OCI-LY7 (cell line): ENCODE results near the gene ARVCF. TPM values are rescaled to one million over a fixed set of nuclear protein-coding genes. Genes with fewer than 3 reads are reported as not detected.

ENCODE experiments used
- BruUV-seq: library from RNA; stranded (reverse); fragments of 400-500 nt; replicated peaks from 2 replicates; lab custom pipeline; 2021; lab: Mats Ljungman, UMichigan
- CTCF ChIA-PET: fragments of 300-600 bp; sonication (Branson Sonifier 250); formaldehyde crosslinking; loops from one replicate; lab custom pipeline; 2022; ENCODE audit warnings: antibody characterized with exemption; ENCODE audit not compliant: unreplicated experiment; lab: Charles Lee
- POLR2A ChIA-PET: fragments of 300-600 bp; sonication (Branson Sonifier 250); formaldehyde crosslinking; loops from one replicate; lab custom pipeline; 2022; ENCODE audit warnings: antibody characterized with exemption; lab: Charles Lee
- DNase-seq: peaks from one replicate; pipeline ENCODE4 v3.0.0-alpha.2; 2015; ENCODE audit warnings: low spot score
- H2AFZ ChIP-seq: fragments of 200-600 bp; sonication (generic), shearing (Covaris generic); 2 replicates; pipeline ENCODE4 v1.6.1; 2014; ENCODE audit warnings: mild to moderate bottlenecking, antibody characterized with exemption, low read length, moderate library complexity
- H3K27ac ChIP-seq: fragments of 200-600 bp; sonication (generic); 2 replicates; pipeline ENCODE4 v1.5.1; 2014; ENCODE audit warnings: mixed run types, low read depth, mild to moderate bottlenecking, moderate library complexity, low read length, inconsistent platforms; ENCODE audit not compliant: poor library complexity, severe bottlenecking
- H3K36me3 ChIP-seq: fragments of 200-600 bp; sonication (generic); 2 replicates; pipeline ENCODE4 v1.6.1; 2014; ENCODE audit warnings: mild to moderate bottlenecking, antibody characterized with exemption, low read length, moderate library complexity, mixed read lengths; ENCODE audit not compliant: insufficient read depth
- H3K4me1 ChIP-seq: fragments of 200-600 bp; sonication (generic); 2 replicates; pipeline ENCODE4 v1.5.1; 2014; ENCODE audit warnings: mild to moderate bottlenecking, low read length; ENCODE audit not compliant: insufficient read depth, poor library complexity, severe bottlenecking
- H3K4me2 ChIP-seq: fragments of 200-600 bp; sonication (generic); 2 replicates; pipeline ENCODE4 v1.6.1; 2014; ENCODE audit warnings: mild to moderate bottlenecking, low read length
- H3K4me3 ChIP-seq: fragments of 200-600 bp; sonication (generic); 2 replicates; pipeline ENCODE4 v1.5.1; 2014; ENCODE audit warnings: mild to moderate bottlenecking, low read depth, low read length; ENCODE audit not compliant: poor library complexity, severe bottlenecking
- H3K79me2 ChIP-seq: fragments of 200-600 bp; sonication (generic); 2 replicates; pipeline ENCODE4 v1.6.1; 2016; ENCODE audit warnings: low read depth, mild to moderate bottlenecking, low read length, moderate library complexity, mixed read lengths; ENCODE audit not compliant: insufficient read depth
- H3K9me2 ChIP-seq: fragments of 200-600 bp; sonication (generic); 2 replicates; pipeline ENCODE4 v1.6.1; 2016; ENCODE audit warnings: mild to moderate bottlenecking, low read length, mixed read lengths; ENCODE audit not compliant: insufficient read depth
- H3K9me3 ChIP-seq: fragments of 200-600 bp; sonication (generic); 2 replicates; pipeline ENCODE4 v1.6.1; 2014; ENCODE audit warnings: mild to moderate bottlenecking, mixed run types, low read length, mixed read lengths
- H4K20me1 ChIP-seq: fragments of 200-600 bp; sonication (generic); 2 replicates; pipeline ENCODE4 v1.6.1; 2014; ENCODE audit warnings: mild to moderate bottlenecking, antibody characterized with exemption, low read length, moderate library complexity, mixed read lengths; ENCODE audit not compliant: insufficient read depth
- EZH2phosphoT487 ChIP-seq: fragments of 200-600 bp; sonication (generic); IDR thresholded peaks from 2 replicates; pipeline ENCODE4 v1.6.1; 2018; ENCODE audit warnings: low read depth, borderline replicate concordance, mild to moderate bottlenecking, mixed run types, antibody characterized with exemption, low read length, moderate library complexity, mixed read lengths
- intact Hi-C: fragments of 100-400 bp; cut with micrococcal nuclease; formaldehyde crosslinking; loops from one replicate; pipeline ENCODE4 v1.10.0; 2022; ENCODE audit not compliant: unreplicated experiment
- total RNA-seq, 2 experiments: library from RNA; depleted of rRNA in 1 of 2; stranded (reverse); fragments of >200 nt in 1 of 2; shearing (Covaris generic) in 1 of 2; gene quantifications; 2 replicates each; pipeline ENCODE4 v1.2.3, GENCODE V29; 2014 to 2022
- TF ChIP-seq, protein P1 (sequence below): fragments of 200-600 bp; sonication (generic); conservative IDR thresholded peaks from 2 replicates; pipeline ENCODE4 v1.5.1; 2014; ENCODE audit warnings: mild to moderate bottlenecking, antibody characterized with exemption, low read length, moderate library complexity, mixed read lengths

Gene ARVCF
- total RNA-seq, 2 experiments from 2014 or later = 2.9 to 3.8 TPM

DNA sequence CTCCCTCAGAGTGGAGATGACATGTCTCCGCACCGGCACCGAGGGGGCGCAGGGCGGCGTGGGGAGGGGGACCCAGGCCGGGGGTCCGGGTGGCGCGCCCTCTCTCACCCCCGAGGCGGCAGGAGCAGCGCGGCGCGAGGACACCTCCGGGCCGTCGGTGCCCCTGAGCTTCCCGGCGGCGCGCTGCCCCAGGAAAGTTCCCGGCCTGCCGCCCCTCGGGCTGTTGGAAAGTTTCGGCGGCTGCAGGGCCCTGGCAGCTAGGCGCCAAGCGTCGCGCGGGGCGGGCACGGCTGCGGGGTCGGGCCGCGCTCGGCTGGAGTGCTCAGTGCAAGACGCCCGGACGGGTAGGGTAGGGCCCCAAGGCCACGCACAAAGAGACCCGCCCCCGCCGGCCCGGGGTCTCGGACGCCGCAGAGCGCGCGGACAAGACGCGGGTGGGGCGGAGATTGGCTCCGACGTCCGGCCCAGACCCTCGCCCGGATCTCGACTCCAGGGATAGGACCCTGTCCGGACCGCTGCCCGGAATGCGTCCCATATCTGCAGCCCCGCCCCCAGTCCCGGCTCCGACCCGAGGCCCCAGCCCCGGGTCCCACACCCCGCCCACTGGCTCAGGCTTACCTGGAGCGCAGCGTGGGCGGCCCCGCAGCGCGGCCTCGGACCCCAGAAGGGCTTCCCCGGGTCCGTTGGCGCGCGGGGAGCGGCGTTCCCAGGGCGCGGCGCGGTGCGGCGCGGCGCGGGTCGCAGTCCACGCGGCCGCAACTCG, 471 bp downstream of the ARVCF start:
- no peaks in the 10 kb centered on the region for H3K79me2 ChIP-seq
- peak overlapping the region; percentile 91 for H2AFZ ChIP-seq
- H4K20me1 ChIP-seq = no peaks in the 10 kb centered on the region
- no peaks in the 10 kb centered on the region for H3K9me2 ChIP-seq
- H3K4me3 ChIP-seq = peak overlapping the region; percentile 70
- peak overlapping the region; percentile 98 for H3K4me2 ChIP-seq
- H3K9me3 ChIP-seq = no peaks in the 10 kb centered on the region
- CTCF ChIA-PET = no interaction called here
- TF ChIP-seq, protein P1, sequence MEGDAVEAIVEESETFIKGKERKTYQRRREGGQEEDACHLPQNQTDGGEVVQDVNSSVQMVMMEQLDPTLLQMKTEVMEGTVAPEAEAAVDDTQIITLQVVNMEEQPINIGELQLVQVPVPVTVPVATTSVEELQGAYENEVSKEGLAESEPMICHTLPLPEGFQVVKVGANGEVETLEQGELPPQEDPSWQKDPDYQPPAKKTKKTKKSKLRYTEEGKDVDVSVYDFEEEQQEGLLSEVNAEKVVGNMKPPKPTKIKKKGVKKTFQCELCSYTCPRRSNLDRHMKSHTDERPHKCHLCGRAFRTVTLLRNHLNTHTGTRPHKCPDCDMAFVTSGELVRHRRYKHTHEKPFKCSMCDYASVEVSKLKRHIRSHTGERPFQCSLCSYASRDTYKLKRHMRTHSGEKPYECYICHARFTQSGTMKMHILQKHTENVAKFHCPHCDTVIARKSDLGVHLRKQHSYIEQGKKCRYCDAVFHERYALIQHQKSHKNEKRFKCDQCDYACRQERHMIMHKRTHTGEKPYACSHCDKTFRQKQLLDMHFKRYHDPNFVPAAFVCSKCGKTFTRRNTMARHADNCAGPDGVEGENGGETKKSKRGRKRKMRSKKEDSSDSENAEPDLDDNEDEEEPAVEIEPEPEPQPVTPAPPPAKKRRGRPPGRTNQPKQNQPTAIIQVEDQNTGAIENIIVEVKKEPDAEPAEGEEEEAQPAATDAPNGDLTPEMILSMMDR = no peak
- no peak for TF ChIP-seq EZH2phosphoT487
- H3K36me3 ChIP-seq = no peaks in the 10 kb centered on the region
- BruUV-seq = no TSS peak
- H3K27ac ChIP-seq = no peak overlapping the region
- intact Hi-C loops = no loop called here
- DNase-seq = peak; percentile 22
- POLR2A ChIA-PET = no interaction called here
- H3K4me1 ChIP-seq = peaks cover 19% of the 10 kb centered on the region

DNA sequence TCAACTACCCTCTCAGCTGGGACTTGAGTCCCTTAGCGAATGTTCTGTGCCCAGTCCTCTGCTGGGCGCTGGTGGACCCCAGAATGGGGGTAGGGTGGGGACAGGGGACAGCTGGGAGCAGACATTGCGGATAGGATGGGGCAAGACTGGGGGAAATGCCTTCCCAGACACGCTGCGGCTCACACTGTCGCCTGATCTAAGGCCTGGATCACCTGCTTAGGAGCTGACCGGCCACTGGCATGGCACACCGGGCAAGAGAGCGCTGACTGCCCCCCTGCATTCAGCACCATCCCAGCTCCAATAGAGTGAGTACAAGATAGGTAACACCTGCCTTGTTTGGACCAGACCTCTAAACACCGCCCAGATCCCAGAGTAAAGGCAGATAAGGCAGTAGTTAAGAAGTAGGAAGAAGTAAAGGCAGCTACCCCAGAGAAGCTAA, 1.4 kb downstream of the ARVCF start:
- 0 out of 2 replicates have a peak overlapping the region, but pooled peaks have one; percentile 98 for H3K4me2 ChIP-seq
- CTCF ChIA-PET = no interaction called here

More for the DNA sequence above, 1.4 kb downstream of the ARVCF start:
- Histone ChIP-seq H3K4me3 (no peak overlapping the region), H3K9me2 (no peaks in the 10 kb centered on the region), H3K4me1 (peaks cover 16% of the 10 kb centered on the region), H2AFZ (no peak overlapping the region), H4K20me1 (no peaks in the 10 kb centered on the region), H3K9me3 (no peaks in the 10 kb centered on the region), H3K27ac (no peak overlapping the region), H3K36me3 (no peaks in the 10 kb centered on the region), H3K79me2 (no peaks in the 10 kb centered on the region)
- DNase-seq = no peak
- no TSS peak for BruUV-seq
- POLR2A ChIA-PET = interaction anchor here (0.6 kb wide), 1 partner anchor 64 kb away, joined by 3 read pairs; no protein-coding TSS in a partner anchor
- TF ChIP-seq EZH2phosphoT487 = no peak
- TF ChIP-seq, protein P1 = no peak
- intact Hi-C loops = no loop called here
